Retinal pigment epithelial cell (primary cell): ENCODE measurements around the gene CCNJL.

Experiments used
- DNase-seq: peaks from one replicate; pipeline ENCODE4 v3.0.0-alpha.2; 2010; ENCODE audit warnings: low read depth
- H3K4me3 ChIP-seq: 2 replicates; pipeline ENCODE4 v1.5.1; 2011; ENCODE audit warnings: mild to moderate bottlenecking, low read length, control low read depth, moderate library complexity
- CTCF ChIP-seq: conservative IDR thresholded peaks from 2 replicates; pipeline ENCODE4 v1.5.1; 2011; ENCODE audit warnings: low read depth, low read length, control low read depth, inconsistent platforms

Gene CCNJL

DNA sequence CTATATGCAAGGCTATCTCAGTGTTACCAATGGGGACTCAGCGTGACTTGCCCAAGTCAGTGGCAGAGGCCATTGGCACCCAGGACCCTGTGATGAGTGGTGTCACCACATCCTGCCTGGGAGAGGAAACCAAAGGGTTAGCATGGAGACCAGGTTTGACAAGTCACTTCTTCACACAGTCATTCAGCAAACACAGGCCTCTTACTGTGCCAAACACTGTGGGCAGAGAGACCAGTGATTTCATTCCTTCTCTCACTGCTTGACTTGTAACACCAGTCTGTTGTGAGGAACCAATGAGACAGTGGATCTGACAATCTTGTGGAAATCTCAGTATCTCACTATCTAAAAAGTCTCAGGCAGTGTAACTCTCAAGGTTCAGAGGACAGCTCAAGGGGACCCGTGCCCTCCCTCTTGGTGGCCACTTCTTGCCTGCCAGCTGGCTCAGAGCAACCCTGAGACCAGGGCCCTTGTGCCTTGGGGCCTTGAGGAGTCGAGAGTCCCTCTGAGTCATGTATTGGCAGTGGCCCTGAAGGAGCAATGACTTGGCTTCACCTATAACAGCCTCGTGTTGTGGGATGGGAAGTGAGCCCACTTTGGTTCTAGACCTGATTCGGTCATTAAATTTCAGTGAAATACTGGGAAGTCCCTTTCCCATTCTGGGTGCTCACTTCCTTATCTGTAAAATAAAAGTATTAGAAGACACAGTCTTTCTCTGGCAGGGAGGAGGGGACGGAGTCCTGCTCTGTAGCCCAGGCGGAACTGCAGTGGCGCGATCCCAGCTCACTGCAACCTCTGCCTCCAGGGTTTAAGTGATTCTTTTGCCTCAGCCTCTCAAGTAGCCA, 81.5 kb downstream of the CCNJL start:
- TF ChIP-seq CTCF, result no peak
- no peak for DNase-seq
- H3K4me3 ChIP-seq, result no peak overlapping the region

- no peak for TF ChIP-seq CTCF
- no peak for DNase-seq
- H3K4me3 ChIP-seq, result no peak within 1 kb of the TSS
These were observed 83.1 kb downstream of the CCNJL start, which contains the start of gene FABP6 for GRCh38 chr5:160229190-160229742. TSS of gene FABP6 (plus strand) at chr5:160229506. CDS start at chr5:160229558, 52 bp downstream.

- no peak for TF ChIP-seq CTCF
- no peak overlapping the region for H3K4me3 ChIP-seq
- DNase-seq, result no peak
These were observed 85.4 kb downstream of the CCNJL start for GRCh38 chr5:160227012-160227411.

DNA sequence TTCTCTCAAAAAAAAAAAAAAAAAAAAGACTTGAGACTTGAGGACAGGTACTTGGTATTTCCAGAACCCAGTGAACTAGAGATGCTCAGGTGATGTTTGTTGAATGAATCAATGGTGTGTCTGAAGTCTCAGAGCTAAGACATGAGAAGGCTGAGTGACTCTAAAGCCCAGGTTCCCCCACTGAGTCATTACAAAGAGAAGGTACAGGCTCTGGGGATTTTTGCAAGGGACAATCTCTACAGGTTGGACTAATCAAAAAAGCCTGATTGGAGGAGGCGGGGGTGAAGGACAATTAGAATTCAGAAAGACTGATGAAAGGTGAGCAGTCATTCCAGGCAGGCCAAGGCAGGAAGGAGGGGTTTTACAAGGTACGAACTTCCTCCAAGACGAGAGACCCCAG, 91.3 kb downstream of the CCNJL start:
- H3K4me3 ChIP-seq, result no peak overlapping the region
- no peak for TF ChIP-seq CTCF
- no peak for DNase-seq

GRCh38 chr5:160219356-160219755, 93.0 kb downstream of the CCNJL start:
- no peak for DNase-seq
- no peak overlapping the region for H3K4me3 ChIP-seq
- no peak for TF ChIP-seq CTCF

GRCh38 chr5:160213537-160213936, 98.8 kb downstream of the CCNJL start:
- H3K4me3 ChIP-seq, result no peak overlapping the region
- DNase-seq, result no peak
- no peak for TF ChIP-seq CTCF

- no peak for TF ChIP-seq CTCF
- DNase-seq, result no peak
- no peak overlapping the region for H3K4me3 ChIP-seq
These were observed 101.0 kb downstream of the CCNJL start for GRCh38 chr5:160211352-160211751.
